GM06990 (cell line): ENCODE results near the gene PAH.
A peak's percentile ranks its signal among the peaks of the same experiment; 100 is the strongest.
"Not testable (repeated sequence)": the region's sequence is repeated elsewhere in the genome, so short reads cannot be mapped to it uniquely, and the experiment has no call there.

Experiments used
- DNase-seq: peaks from one replicate; pipeline ENCODE4 v3.0.0-alpha.2; 2011; ENCODE audit not compliant: insufficient read length; ENCODE audit errors: extremely low read depth
- H3K27me3 ChIP-seq: replicated peaks from 2 replicates; pipeline ENCODE4 v1.6.0; 2011; ENCODE audit warnings: low read length; ENCODE audit not compliant: control insufficient read depth, insufficient read depth
- H3K36me3 ChIP-seq: 2 replicates; pipeline ENCODE4 v1.5.1; 2011; ENCODE audit warnings: low read length; ENCODE audit not compliant: control insufficient read depth, insufficient read depth
- H3K4me3 ChIP-seq: replicated peaks from 2 replicates; pipeline ENCODE4 v1.5.1; 2011; ENCODE audit warnings: low read depth, mild to moderate bottlenecking, control low read depth, low read length
- TF ChIP-seq, protein P1 (sequence below): IDR thresholded peaks from 2 replicates; pipeline ENCODE4 v1.5.1; 2011; ENCODE audit warnings: low read length, control low read depth, mild to moderate bottlenecking, inconsistent platforms; ENCODE audit not compliant: insufficient read depth, poor library complexity, severe bottlenecking

PAH gene

DNA sequence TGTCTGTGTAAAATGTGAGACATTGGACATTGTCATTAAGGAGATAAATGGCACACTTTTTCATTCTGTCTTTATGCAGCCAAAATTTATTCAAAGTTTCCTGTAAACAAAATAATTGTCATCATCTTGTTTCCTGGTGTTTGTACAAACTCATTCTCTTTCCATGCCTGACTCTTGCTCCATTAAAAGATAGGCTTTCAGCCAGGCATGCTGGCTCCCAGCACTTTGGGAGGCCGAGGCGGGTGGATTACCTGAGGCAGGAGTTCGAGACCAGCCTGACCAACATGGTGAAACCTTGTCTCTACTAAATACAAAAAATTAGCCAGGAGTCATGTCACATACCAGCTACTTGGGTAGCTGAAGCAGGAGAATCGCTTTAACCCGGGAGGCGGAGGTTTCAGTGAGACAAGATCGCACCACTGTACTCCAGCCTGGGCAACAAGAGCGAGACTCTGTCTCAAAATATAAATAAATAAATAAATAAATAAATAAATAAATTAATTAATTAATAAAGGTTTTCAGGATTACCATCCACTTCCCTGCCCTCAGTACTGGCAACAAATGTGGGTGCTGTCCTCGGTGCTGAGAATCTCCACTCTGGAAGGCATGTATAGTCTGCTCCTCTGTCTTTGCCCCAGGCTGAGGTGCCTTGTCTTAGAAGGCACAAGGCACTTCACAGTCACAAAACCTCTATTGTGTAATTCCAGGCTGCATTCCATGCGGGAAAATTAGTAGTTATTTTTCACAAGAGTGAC, 83.2 kb downstream of the PAH start:
- DNase-seq: no peak
- H3K27me3 ChIP-seq: no peaks in the 10 kb centered on the region
- H3K4me3 ChIP-seq: no peak overlapping the region
- TF ChIP-seq, protein P1, sequence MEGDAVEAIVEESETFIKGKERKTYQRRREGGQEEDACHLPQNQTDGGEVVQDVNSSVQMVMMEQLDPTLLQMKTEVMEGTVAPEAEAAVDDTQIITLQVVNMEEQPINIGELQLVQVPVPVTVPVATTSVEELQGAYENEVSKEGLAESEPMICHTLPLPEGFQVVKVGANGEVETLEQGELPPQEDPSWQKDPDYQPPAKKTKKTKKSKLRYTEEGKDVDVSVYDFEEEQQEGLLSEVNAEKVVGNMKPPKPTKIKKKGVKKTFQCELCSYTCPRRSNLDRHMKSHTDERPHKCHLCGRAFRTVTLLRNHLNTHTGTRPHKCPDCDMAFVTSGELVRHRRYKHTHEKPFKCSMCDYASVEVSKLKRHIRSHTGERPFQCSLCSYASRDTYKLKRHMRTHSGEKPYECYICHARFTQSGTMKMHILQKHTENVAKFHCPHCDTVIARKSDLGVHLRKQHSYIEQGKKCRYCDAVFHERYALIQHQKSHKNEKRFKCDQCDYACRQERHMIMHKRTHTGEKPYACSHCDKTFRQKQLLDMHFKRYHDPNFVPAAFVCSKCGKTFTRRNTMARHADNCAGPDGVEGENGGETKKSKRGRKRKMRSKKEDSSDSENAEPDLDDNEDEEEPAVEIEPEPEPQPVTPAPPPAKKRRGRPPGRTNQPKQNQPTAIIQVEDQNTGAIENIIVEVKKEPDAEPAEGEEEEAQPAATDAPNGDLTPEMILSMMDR: no peak
- H3K36me3 ChIP-seq: no peaks in the 10 kb centered on the region

DNA sequence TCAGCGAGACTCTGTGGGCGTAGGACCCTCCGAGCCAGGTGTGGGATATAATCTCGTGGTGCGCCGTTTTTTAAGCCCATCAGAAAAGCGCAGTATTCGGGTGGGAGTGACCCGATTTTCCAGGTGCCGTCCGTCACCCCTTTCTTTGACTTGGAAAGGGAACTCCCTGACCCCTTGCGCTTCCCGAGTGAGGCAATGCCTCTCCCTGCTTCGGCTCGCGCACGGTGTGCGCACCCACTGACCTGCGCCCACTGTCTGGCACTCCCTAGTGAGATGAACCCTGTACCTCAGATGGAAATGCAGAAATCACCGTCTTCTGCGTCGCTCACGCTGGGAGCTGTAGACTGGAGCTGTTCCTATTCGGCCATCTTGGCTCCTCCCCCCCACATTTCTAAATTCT, 84.2 kb downstream of the PAH start:
- not testable (repeated sequence) for DNase-seq, H3K27me3 ChIP-seq, H3K36me3 ChIP-seq, H3K4me3 ChIP-seq

DNA sequence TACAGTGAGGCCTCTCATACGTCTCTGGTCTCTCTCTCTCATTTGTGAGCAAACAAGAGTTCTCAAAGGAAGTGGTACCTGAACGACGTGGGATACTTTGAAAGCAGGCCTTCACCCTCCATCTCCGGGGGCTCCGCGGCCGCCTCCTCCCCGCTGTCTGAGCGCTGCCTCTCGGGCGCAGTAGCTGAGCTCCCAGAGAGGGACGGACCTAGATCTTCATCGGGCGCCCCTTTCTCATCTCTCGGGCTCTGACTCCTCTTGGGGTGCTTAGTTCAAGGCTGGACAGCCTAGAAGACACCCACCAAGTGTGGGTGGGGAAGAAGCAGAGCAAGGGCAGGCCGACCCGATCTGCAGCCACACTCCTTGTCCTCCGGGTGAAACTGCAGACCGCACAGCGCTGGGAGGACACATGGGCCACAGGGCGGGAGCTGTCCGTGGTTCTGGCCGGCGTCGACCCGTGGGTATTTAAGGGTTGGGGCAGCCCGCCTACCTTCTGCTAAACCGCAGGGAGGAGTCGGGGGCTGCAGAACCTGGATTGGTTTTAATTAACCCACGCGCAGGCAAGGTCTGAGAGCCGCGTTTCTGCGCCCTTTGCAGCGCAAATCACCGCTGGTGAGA, 92.7 kb downstream of the PAH start:
- Histone ChIP-seq H3K36me3 (no peaks in the 10 kb centered on the region), H3K4me3 (no peak overlapping the region), H3K27me3 (no peaks in the 10 kb centered on the region; the same call in 1 of the 2 replicates)
- peak; percentile 20 for DNase-seq
- TF ChIP-seq, protein P1: no peak

DNA sequence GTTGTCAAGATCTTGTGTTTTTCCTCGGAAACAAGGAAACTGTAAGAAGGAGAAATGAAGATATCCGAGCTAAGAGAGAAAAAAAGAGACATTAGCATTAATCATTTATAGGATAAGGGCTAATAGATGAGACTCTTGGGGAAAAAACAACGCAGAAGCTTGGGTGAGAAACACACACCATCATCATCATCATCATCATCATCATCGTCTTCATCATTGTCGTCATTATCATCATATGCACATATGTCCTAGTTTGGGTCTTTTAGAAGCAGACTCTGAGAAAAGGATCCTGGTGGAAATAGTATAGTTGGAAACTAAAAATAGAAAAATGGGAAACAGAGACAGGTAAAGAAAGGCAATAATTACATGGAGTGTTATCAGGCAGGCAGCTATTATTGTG, 95.9 kb downstream of the PAH start:
- H3K36me3 ChIP-seq: no peaks in the 10 kb centered on the region

DNA sequence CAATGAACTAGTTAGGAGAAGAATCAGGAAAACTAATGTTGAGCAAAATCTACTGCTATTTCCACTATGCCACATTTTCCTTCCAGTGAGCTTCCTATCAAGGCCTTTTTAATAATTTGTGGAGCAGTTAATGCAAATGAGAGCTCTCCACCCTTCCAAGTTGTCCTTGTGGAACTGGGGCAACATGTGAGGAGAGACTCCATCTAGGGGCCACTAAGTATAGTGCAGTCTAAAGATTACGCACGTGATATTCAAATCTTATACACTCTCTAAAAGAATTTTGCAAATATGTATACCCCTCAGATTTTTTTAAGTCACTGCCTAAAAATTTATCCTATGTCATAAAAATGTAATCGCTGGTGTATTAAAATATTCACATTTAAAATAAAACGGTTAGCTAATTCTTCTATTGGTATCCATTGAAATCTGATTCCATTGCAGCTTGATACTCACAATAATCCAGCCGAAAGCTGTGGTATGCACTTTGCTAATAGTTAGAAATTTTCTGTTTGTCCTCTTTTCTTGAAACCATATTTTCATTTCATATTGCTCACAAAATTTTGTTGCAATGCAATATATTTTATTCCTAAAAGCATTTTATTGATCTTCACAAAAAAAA, 100.1 kb downstream of the PAH start:
- TF ChIP-seq, protein P1: peak; percentile 74
- Histone ChIP-seq H3K36me3 (no peaks in the 10 kb centered on the region), H3K4me3 (no peak overlapping the region), H3K27me3 (no peaks in the 10 kb centered on the region)
- DNase-seq: no peak

More for the DNA sequence above, 95.9 kb downstream of the PAH start:
- Histone ChIP-seq H3K27me3 (no peaks in the 10 kb centered on the region; the same call in 1 of the 2 replicates), H3K4me3 (no peak overlapping the region)
- TF ChIP-seq, protein P1: no peak
- no peak for DNase-seq

GRCh38 chr12:102814691-102815367, 102.2 kb downstream of the PAH start:
- H3K27me3 ChIP-seq: no peaks in the 10 kb centered on the region
- no peaks in the 10 kb centered on the region for H3K36me3 ChIP-seq
- no peak for DNase-seq
- TF ChIP-seq, protein P1: no peak
- no peak overlapping the region for H3K4me3 ChIP-seq
